ENCODE data around the gene IFI27L1.

DNA sequence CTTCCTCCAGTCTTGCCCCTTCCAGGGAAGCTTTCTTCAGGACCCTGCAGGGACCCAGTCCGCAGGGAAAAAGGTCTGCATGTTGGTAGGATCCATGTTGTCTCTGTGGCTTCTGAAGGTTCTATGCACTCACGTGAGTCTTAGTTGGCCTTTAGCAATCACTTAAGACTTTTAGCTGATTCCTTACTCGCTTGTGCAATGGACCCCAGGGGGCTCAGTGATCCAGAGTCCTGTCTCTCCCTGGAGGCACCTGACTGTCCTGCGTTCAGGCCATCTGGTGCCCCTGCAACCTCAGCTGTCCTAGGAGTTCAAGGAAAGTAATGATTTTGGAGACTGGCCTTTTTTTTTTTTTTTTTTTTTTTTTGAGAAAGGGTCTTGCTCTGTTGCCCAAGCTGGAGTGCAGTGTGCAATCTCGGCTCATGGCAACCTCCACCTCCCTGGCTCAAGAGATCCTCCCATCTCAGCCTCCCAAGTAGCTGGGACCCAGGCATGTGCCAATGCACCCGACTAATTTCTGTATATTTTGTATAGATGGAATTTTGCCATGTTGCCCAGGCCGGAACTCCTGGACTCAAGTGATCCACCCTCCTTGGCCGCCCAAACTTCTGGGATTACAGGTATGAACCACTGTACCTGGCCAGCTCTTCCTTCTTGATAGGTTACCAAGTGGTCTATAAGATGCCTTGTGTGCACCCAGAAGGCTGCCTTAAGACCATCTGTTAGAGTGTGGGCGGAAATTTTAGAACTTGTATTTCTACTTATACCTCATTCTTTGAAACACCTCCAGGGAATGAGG, 43.7 kb downstream of the IFI27L1 start:
- TF ChIP-seq, protein P1, sequence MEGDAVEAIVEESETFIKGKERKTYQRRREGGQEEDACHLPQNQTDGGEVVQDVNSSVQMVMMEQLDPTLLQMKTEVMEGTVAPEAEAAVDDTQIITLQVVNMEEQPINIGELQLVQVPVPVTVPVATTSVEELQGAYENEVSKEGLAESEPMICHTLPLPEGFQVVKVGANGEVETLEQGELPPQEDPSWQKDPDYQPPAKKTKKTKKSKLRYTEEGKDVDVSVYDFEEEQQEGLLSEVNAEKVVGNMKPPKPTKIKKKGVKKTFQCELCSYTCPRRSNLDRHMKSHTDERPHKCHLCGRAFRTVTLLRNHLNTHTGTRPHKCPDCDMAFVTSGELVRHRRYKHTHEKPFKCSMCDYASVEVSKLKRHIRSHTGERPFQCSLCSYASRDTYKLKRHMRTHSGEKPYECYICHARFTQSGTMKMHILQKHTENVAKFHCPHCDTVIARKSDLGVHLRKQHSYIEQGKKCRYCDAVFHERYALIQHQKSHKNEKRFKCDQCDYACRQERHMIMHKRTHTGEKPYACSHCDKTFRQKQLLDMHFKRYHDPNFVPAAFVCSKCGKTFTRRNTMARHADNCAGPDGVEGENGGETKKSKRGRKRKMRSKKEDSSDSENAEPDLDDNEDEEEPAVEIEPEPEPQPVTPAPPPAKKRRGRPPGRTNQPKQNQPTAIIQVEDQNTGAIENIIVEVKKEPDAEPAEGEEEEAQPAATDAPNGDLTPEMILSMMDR (conservative IDR thresholded peaks at IDR 0.05; ENCODE audit: low read depth, low read length) = no peak
- no peak for TF ChIP-seq EZH2 (IDR thresholded peaks at IDR 0.05; ENCODE audit: borderline replicate concordance, low read depth, low read length, poor library complexity, severe bottlenecking)

All from A673 (cell line).